ENCODE results near the gene HNRNPUL1.
"Not testable (repeated sequence)": the region's sequence is repeated elsewhere in the genome, so short reads cannot be mapped to it uniquely, and the experiment has no call there.

HNRNPUL1 gene

DNA sequence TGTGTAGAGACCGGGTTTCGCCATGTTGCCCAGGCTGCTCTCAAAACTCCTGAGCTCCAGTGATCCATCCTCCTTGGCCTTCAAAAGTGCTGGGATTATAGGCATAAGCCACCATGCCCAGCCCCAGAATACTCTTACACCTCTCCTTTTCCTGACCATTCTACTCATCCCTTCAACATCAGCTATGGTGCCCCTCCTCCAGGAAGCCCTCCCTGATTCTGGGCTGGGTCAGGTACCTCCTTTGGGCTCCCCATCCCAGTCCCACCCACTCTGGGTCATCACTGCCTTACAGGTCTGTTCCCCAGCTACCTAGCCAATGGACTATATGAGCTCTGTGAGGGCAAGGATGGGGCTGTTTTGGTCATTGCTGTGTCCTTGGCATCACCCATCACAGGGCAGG, 80.0 kb downstream of the HNRNPUL1 start:
- in situ Hi-C loops (cut with HindIII; ENCODE audit: low pct_ligation_motif_present, low sequenced_read_pairs): no loop called here
- no peak overlapping the region for H3K27ac ChIP-seq
- DNase-seq: no peak

GRCh38 chr19:41346916-41347315, 82.7 kb downstream of the HNRNPUL1 start:
- H3K27ac ChIP-seq; H3K4me3 ChIP-seq (ENCODE audit: low read depth, low read length); in situ Hi-C loops (cut with HindIII; ENCODE audit: low pct_ligation_motif_present, low sequenced_read_pairs); DNase-seq; H3K27me3 ChIP-seq (replicated peaks): not testable (repeated sequence)
- H3K36me3 ChIP-seq (replicated peaks): peaks cover 62% of the 10 kb centered on the region

More for the DNA sequence above, 80.0 kb downstream of the HNRNPUL1 start:
- Histone ChIP-seq H3K27me3 (replicated peaks) (no peaks in the 10 kb centered on the region), H3K4me3 (ENCODE audit: low read depth, low read length) (no peak overlapping the region), H3K36me3 (replicated peaks) (peaks cover 82% of the 10 kb centered on the region)
- TF ChIP-seq, protein P1, sequence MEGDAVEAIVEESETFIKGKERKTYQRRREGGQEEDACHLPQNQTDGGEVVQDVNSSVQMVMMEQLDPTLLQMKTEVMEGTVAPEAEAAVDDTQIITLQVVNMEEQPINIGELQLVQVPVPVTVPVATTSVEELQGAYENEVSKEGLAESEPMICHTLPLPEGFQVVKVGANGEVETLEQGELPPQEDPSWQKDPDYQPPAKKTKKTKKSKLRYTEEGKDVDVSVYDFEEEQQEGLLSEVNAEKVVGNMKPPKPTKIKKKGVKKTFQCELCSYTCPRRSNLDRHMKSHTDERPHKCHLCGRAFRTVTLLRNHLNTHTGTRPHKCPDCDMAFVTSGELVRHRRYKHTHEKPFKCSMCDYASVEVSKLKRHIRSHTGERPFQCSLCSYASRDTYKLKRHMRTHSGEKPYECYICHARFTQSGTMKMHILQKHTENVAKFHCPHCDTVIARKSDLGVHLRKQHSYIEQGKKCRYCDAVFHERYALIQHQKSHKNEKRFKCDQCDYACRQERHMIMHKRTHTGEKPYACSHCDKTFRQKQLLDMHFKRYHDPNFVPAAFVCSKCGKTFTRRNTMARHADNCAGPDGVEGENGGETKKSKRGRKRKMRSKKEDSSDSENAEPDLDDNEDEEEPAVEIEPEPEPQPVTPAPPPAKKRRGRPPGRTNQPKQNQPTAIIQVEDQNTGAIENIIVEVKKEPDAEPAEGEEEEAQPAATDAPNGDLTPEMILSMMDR (IDR thresholded peaks at IDR 0.05; ENCODE audit: low read depth, low read length, missing control alignments): no peak

- Histone ChIP-seq H3K27ac (peak overlapping the region; percentile 68), H3K4me3 (ENCODE audit: low read depth, low read length) (peak overlapping the region; percentile 89), H3K36me3 (replicated peaks) (peaks cover 30% of the 10 kb centered on the region), H3K27me3 (replicated peaks) (no peaks in the 10 kb centered on the region)
- in situ Hi-C loops (cut with HindIII; ENCODE audit: low pct_ligation_motif_present, low sequenced_read_pairs): no loop called here
- TF ChIP-seq, protein P1 (IDR thresholded peaks at IDR 0.05; ENCODE audit: low read depth, low read length, missing control alignments): no peak
- DNase-seq: no peak
Observed at GRCh38 chr19:41350735-41351338, 86.7 kb downstream of the HNRNPUL1 start.

GRCh38 chr19:41351339-41352245, 87.4 kb downstream of the HNRNPUL1 start:
- TF ChIP-seq, protein P1 (IDR thresholded peaks at IDR 0.05; ENCODE audit: low read depth, low read length, missing control alignments): no peak

GRCh38 chr19:41352279-41352608, 88.1 kb downstream of the HNRNPUL1 start:
- no peak for DNase-seq
- Histone ChIP-seq H3K27ac (peak overlapping the region; percentile 68), H3K36me3 (replicated peaks) (peaks cover 16% of the 10 kb centered on the region), H3K4me3 (ENCODE audit: low read depth, low read length) (peak overlapping the region; percentile 89), H3K27me3 (replicated peaks) (no peaks in the 10 kb centered on the region)
- in situ Hi-C loops (cut with HindIII; ENCODE audit: low pct_ligation_motif_present, low sequenced_read_pairs): no loop called here
- TF ChIP-seq, protein P1 (IDR thresholded peaks at IDR 0.05; ENCODE audit: low read depth, low read length, missing control alignments): no peak

More at GRCh38 chr19:41351339-41352245, 87.4 kb downstream of the HNRNPUL1 start:
- Histone ChIP-seq H3K4me3 (ENCODE audit: low read depth, low read length) (peak overlapping the region; percentile 89), H3K27me3 (replicated peaks) (no peaks in the 10 kb centered on the region), H3K27ac (peak overlapping the region; percentile 68), H3K36me3 (replicated peaks) (peaks cover 22% of the 10 kb centered on the region)
- in situ Hi-C loops (cut with HindIII; ENCODE audit: low pct_ligation_motif_present, low sequenced_read_pairs): no loop called here
- peak; percentile 28 for DNase-seq
